OCI-LY7 (cell line): ENCODE measurements around the gene CHST14.

Experiments used
- CTCF ChIP-seq: fragments of 200-600 bp; sonication (generic); conservative IDR thresholded peaks from 2 replicates; pipeline ENCODE4 v1.5.1; 2014; ENCODE audit warnings: mild to moderate bottlenecking, antibody characterized with exemption, low read length, moderate library complexity, mixed read lengths
- EZH2phosphoT487 ChIP-seq: fragments of 200-600 bp; sonication (generic); IDR thresholded peaks from 2 replicates; pipeline ENCODE4 v1.6.1; 2018; ENCODE audit warnings: low read depth, borderline replicate concordance, mild to moderate bottlenecking, mixed run types, antibody characterized with exemption, low read length, moderate library complexity, mixed read lengths

GRCh38 chr15:40428185-40428584 is 42.6 kb upstream of the CHST14 start:
- TF ChIP-seq CTCF, result no peak
- no peak for TF ChIP-seq EZH2phosphoT487
